HepG2 (cell line): ENCODE measurements around the gene SBNO1. TPM values are rescaled to one million over a fixed set of nuclear protein-coding genes. Genes with fewer than 3 reads are reported as not detected.

ENCODE experiments used
- ATAC-seq: fragments of 200-7000 bp; cut with Tn5 transposase; 3 replicates; pipeline ENCODE4 v1.9.1; 2020; ENCODE audit warnings: mild to moderate bottlenecking, moderate library complexity
- BruUV-seq: library from RNA; stranded (reverse); fragments of 400-500 nt; replicated peaks from 2 replicates; lab custom pipeline; 2021; lab: Mats Ljungman, UMichigan
- CTCF ChIA-PET: fragments of 300-600 bp; formaldehyde crosslinking; extraction: SDS; loops from one replicate; lab custom pipeline; 2021; ENCODE audit warnings: low total read pairs, inconsistent platforms, low intra/inter-chr PET ratio; lab: Yijun Ruan, JAX
- POLR2A ChIA-PET: fragments of 350-600 bp; sonication (Branson Sonifier 250); formaldehyde crosslinking; loops from one replicate; lab custom pipeline; 2020; ENCODE audit warnings: antibody characterized with exemption, inconsistent platforms; lab: Yijun Ruan, JAX
- DNase-seq: peaks from one replicate; pipeline ENCODE4 v3.0.0-alpha.2; 2015; ENCODE audit warnings: low spot score
- FAIRE-seq: peaks from 3 replicates; lab custom pipeline; 2011; peaks lifted over from hg19 to GRCh38; lab: Jason Lieb, UNC
- H2AFZ ChIP-seq: one replicate; pipeline ENCODE4 v1.6.1; 2011; ENCODE audit warnings: low read length, inconsistent platforms
- H3K27ac ChIP-seq: fragments of 300-600 bp; 3 replicates; pipeline ENCODE4 v1.8.0; 2011; ENCODE audit warnings: mixed run types, mild to moderate bottlenecking, mixed read lengths, low read length, inconsistent platforms; ENCODE audit not compliant: insufficient read depth; ENCODE audit errors: extremely low read length
- H3K27me3 ChIP-seq, 2 experiments: fragments of 200-600 bp in 1 of 2; 2 replicates in 1 of 2; 3 replicates in 1 of 2; pipeline versions ENCODE4 v1.6.0 to v1.8.0; 2011; ENCODE audit warnings: low read length in 2 of 2, mild to moderate bottlenecking in 2 of 2, moderate library complexity in 2 of 2, inconsistent platforms in 1 of 2; ENCODE audit not compliant: insufficient read depth in 2 of 2, control insufficient read depth in 1 of 2
- H3K36me3 ChIP-seq, 2 experiments: fragments of 200-600 bp in 1 of 2; replicated peaks in 1 of 2; 2 replicates in 1 of 2; 3 replicates in 1 of 2; pipeline versions ENCODE4 v1.5.1 to v1.8.0; 2011; ENCODE audit warnings: low read length in 2 of 2, inconsistent platforms in 1 of 2; ENCODE audit not compliant: insufficient read depth in 2 of 2, control insufficient read depth in 1 of 2
- H3K4me1 ChIP-seq: 2 replicates; pipeline ENCODE4 v1.5.1; 2012; ENCODE audit warnings: low read length, inconsistent platforms; ENCODE audit not compliant: insufficient read depth
- H3K4me2 ChIP-seq: 2 replicates; pipeline ENCODE4 v1.6.0; 2011; ENCODE audit warnings: low read depth, low read length, inconsistent platforms
- H3K4me3 ChIP-seq, 3 experiments: fragments of 200-600 bp in 1 of 3; sonication (generic), shearing (Covaris generic) in 1 of 3; replicated peaks in 1 of 3; 2 replicates each; pipeline ENCODE4 v1.5.1; 2011 to 2016; ENCODE audit warnings: low read length in 3 of 3, inconsistent platforms in 2 of 3, low read depth in 2 of 3, mild to moderate bottlenecking in 2 of 3, control low read depth in 1 of 3, mixed read lengths in 1 of 3; ENCODE audit not compliant: insufficient read depth in 1 of 3
- H3K79me2 ChIP-seq: one replicate; pipeline ENCODE4 v1.6.1; 2011; ENCODE audit warnings: low read length, inconsistent platforms; ENCODE audit not compliant: insufficient read depth
- H3K9ac ChIP-seq: 2 replicates; pipeline ENCODE4 v1.6.0; 2011; ENCODE audit warnings: mild to moderate bottlenecking, low read depth, low read length, inconsistent platforms; ENCODE audit not compliant: insufficient read depth
- H3K9me3 ChIP-seq: 2 replicates; pipeline ENCODE4 v1.5.1; 2012; ENCODE audit warnings: mild to moderate bottlenecking, low read length
- H4K20me1 ChIP-seq: 2 replicates; pipeline ENCODE4 v1.6.0; 2011; ENCODE audit warnings: inconsistent platforms, mild to moderate bottlenecking, low read length, moderate library complexity; ENCODE audit not compliant: insufficient read depth
- AGO1 ChIP-seq: fragments of 200-400 bp; formaldehyde crosslinking; IDR thresholded peaks from 2 replicates; pipeline ENCODE4 v1.6.1; 2017; ENCODE audit warnings: mild to moderate bottlenecking, low read depth, low read length, moderate library complexity; ENCODE audit not compliant: poor library complexity, severe bottlenecking
- ARHGAP35 ChIP-seq: sonication (generic); formaldehyde crosslinking; IDR thresholded peaks from 2 replicates; pipeline ENCODE4 v1.9.0; 2022; ENCODE audit warnings: mild to moderate bottlenecking, inconsistent platforms, moderate library complexity, missing genetic modification reagents, borderline replicate concordance
- CBFB ChIP-seq: sonication (generic); formaldehyde crosslinking; IDR thresholded peaks from 2 replicates; pipeline ENCODE4 v1.4.0; 2020; ENCODE audit warnings: missing genetic modification reagents
- CCDC6 ChIP-seq: sonication (generic); formaldehyde crosslinking; IDR thresholded peaks from 2 replicates; pipeline ENCODE4 v1.8.1; 2022; ENCODE audit warnings: mild to moderate bottlenecking, missing genetic modification reagents, moderate library complexity
- CREB3 ChIP-seq: sonication (generic); formaldehyde crosslinking; IDR thresholded peaks from 2 replicates; pipeline ENCODE4 v1.5.0; 2020; ENCODE audit warnings: missing genetic modification reagents
- CSRNP2 ChIP-seq: sonication (generic); formaldehyde crosslinking; conservative IDR thresholded peaks from 2 replicates; pipeline ENCODE4 v1.8.0; 2022; ENCODE audit warnings: low read depth, missing genetic modification reagents
- MTA3 ChIP-seq: sonication (generic); formaldehyde crosslinking; IDR thresholded peaks from 2 replicates; pipeline ENCODE4 v1.4.0; 2020; ENCODE audit warnings: missing genetic modification reagents
- MXD1 ChIP-seq: sonication (generic); formaldehyde crosslinking; IDR thresholded peaks from 2 replicates; pipeline ENCODE4 v1.4.0; 2020; ENCODE audit warnings: mild to moderate bottlenecking, missing genetic modification reagents
- NFYC ChIP-seq: IDR thresholded peaks from 2 replicates; pipeline ENCODE4 v1.6.1; 2016; ENCODE audit warnings: missing genetic modification reagents, missing compliant biosample characterization
- RAD51 ChIP-seq: fragments of 450-650 bp; IDR thresholded peaks from 2 replicates; pipeline ENCODE4 v1.6.1; 2016; ENCODE audit warnings: borderline replicate concordance
- RORA ChIP-seq: sonication (generic); formaldehyde crosslinking; IDR thresholded peaks from 2 replicates; pipeline ENCODE4 v1.5.0; 2020; ENCODE audit warnings: mild to moderate bottlenecking, missing genetic modification reagents, moderate library complexity
- SPEN ChIP-seq: sonication (generic); formaldehyde crosslinking; IDR thresholded peaks from 2 replicates; pipeline ENCODE4 v1.5.1; 2020; ENCODE audit warnings: low read depth, mild to moderate bottlenecking, missing genetic modification reagents
- TGIF2 ChIP-seq: IDR thresholded peaks from 2 replicates; pipeline ENCODE4 v1.6.1; 2016; ENCODE audit warnings: control low read depth, missing compliant biosample characterization
- ZFP36L1 ChIP-seq: sonication (generic); formaldehyde crosslinking; IDR thresholded peaks from 2 replicates; pipeline ENCODE4 v1.8.0; 2022; ENCODE audit warnings: mild to moderate bottlenecking, missing genetic modification reagents, moderate library complexity
- ZFP91 ChIP-seq: sonication (generic); formaldehyde crosslinking; IDR thresholded peaks from 2 replicates; pipeline ENCODE4 v1.9.0; 2022; ENCODE audit warnings: missing genetic modification reagents, mild to moderate bottlenecking, borderline replicate concordance
- ZNF296 ChIP-seq: sonication (generic); formaldehyde crosslinking; conservative IDR thresholded peaks from 2 replicates; pipeline ENCODE4 v1.5.0; 2020; ENCODE audit warnings: mild to moderate bottlenecking, missing genetic modification reagents
- ZNF326 ChIP-seq: sonication (generic); formaldehyde crosslinking; IDR thresholded peaks from 2 replicates; pipeline ENCODE4 v1.4.0; 2020; ENCODE audit warnings: missing genetic modification reagents, borderline replicate concordance
- ZNF501 ChIP-seq: sonication (generic); formaldehyde crosslinking; IDR thresholded peaks from 2 replicates; pipeline ENCODE4 v1.5.1; 2020; ENCODE audit warnings: mild to moderate bottlenecking, moderate library complexity, missing genetic modification reagents
- ZNF564 ChIP-seq: sonication (generic); formaldehyde crosslinking; IDR thresholded peaks from 2 replicates; pipeline ENCODE4 v1.8.1; 2023; ENCODE audit warnings: mild to moderate bottlenecking, missing genetic modification reagents
- ZNF768 ChIP-seq: sonication (generic); formaldehyde crosslinking; IDR thresholded peaks from 2 replicates; pipeline ENCODE4 v1.4.0; 2020; ENCODE audit warnings: missing genetic modification reagents
- ZNF781 ChIP-seq: sonication (generic); formaldehyde crosslinking; IDR thresholded peaks from 2 replicates; pipeline ENCODE4 v1.5.1; 2020; ENCODE audit warnings: borderline replicate concordance, mild to moderate bottlenecking, missing genetic modification reagents; ENCODE audit errors: not compliant biosample characterization
- WGBS: methylation state at CpG from one replicate; pipeline ENCODE4 v1.1.6; 2017; ENCODE audit warnings: low lambda C conversion rate; 5-methylcytosine and 5-hydroxymethylcytosine counted together
- in situ Hi-C: cut with HindIII; loops from 2 replicates; pipeline ENCODE4 v1.10.0; 2017; ENCODE audit warnings: low pct_unique_long_range_greater_than_20kb; ENCODE audit not compliant: extremely low pct_ligation_motif_present
- intact Hi-C: fragments of 100-400 bp; cut with micrococcal nuclease; formaldehyde crosslinking; loops from one replicate; pipeline ENCODE4 v1.10.0; 2022; ENCODE audit not compliant: unreplicated experiment
- polyA plus RNA-seq, 8 experiments: library from polyadenylated mRNA; depleted of rRNA in 3 of 8; stranded (reverse) in 7 of 8; unstranded in 1 of 8; fragments of >200 nt; fragmentation: Illumina TruSeq in 4 of 8; extraction: Trizol in 4 of 8; gene quantifications; 2 replicates each; pipeline versions ENCODE4 v1.2.1 to v1.2.3, GENCODE V29; 2011 to 2016; ENCODE audit warnings: low read depth in 4 of 8, missing spikeins in 1 of 8, mixed read lengths in 1 of 8; ENCODE audit not compliant: insufficient read depth in 1 of 8
- total RNA-seq, 5 experiments: library from RNA; depleted of rRNA; stranded (reverse); fragments of >200 nt; fragmentation: Illumina TruSeq; extraction: Trizol; gene quantifications; 2 replicates each; pipeline ENCODE4 v1.2.3, GENCODE V29; 2016; ENCODE audit warnings: low read depth in 1 of 5

Gene SBNO1
- total and polyA plus RNA-seq, 2 of the 13 experiments (the other 11 are each of a cell fraction or from before 2014, with no cell fraction given), result 10.9 to 40.2 TPM

- TF ChIP-seq CBFB (CRISPR knock-in tag) (no peak), TGIF2 (CRISPR knock-in tag) (no peak)
These were observed 32.3 kb upstream of the SBNO1 start (continued) for GRCh38 chr12:123396954-123397353.

- no peak for FAIRE-seq
- 100% methylated on average over 1 of the region's 2 CpGs for WGBS
- no TSS peak for BruUV-seq
- no peak overlapping the region for H3K27ac ChIP-seq
- peaks cover 3% of the 10 kb centered on the region; the same call in 1 of the 2 replicates for H3K4me1 ChIP-seq
- in situ Hi-C loops (no loop called here), intact Hi-C loops (no loop called here)
- no peak overlapping the region for H3K4me2 ChIP-seq
- CTCF ChIA-PET, result no interaction called here
- ATAC-seq, result no peak
- peaks cover 25 to 61% of the 10 kb centered on the region in 2 experiments for H3K36me3 ChIP-seq
- DNase-seq, result no peak
- no peaks in the 10 kb centered on the region for H3K27me3 ChIP-seq
- H3K9ac ChIP-seq, result no peak overlapping the region
- H4K20me1 ChIP-seq, result no peaks in the 10 kb centered on the region
- POLR2A ChIA-PET, result no interaction called here
- H2AFZ ChIP-seq, result no peak overlapping the region
- H3K9me3 ChIP-seq, result no peaks in the 10 kb centered on the region
- no peak overlapping the region for H3K4me3 ChIP-seq
- H3K79me2 ChIP-seq, result peaks cover 21% of the 10 kb centered on the region
- TF ChIP-seq AGO1, result no peak
- no peak for TF ChIP-seq MXD1 (CRISPR knock-in tag)
- TF ChIP-seq RORA (CRISPR knock-in tag), result no peak
- TF ChIP-seq ZNF768 (CRISPR knock-in tag), result no peak
- TF ChIP-seq CCDC6 (CRISPR knock-in tag), result no peak
- TF ChIP-seq ZNF781 (CRISPR knock-in tag), result no peak
- no peak for TF ChIP-seq NFYC (CRISPR knock-in tag)
- no peak for TF ChIP-seq ARHGAP35 (CRISPR knock-in tag)
- no peak for TF ChIP-seq ZNF564 (CRISPR knock-in tag)
- TF ChIP-seq ZNF296 (CRISPR knock-in tag), result no peak
- no peak for TF ChIP-seq ZNF326 (CRISPR knock-in tag)
- no peak for TF ChIP-seq ZFP36L1
- no peak for TF ChIP-seq SPEN
- TF ChIP-seq MTA3 (CRISPR knock-in tag), result no peak
- TF ChIP-seq ZNF501, result no peak
- TF ChIP-seq CREB3, result no peak
- TF ChIP-seq RAD51, result no peak
- no peak for TF ChIP-seq CSRNP2 (CRISPR knock-in tag)
- no peak for TF ChIP-seq ZFP91 (CRISPR knock-in tag)
These were observed 31.9 kb upstream of the SBNO1 start for GRCh38 chr12:123396543-123396942.
